HEK293T (cell line): ENCODE data around the gene MSH3.
A peak's percentile ranks its signal among the peaks of the same experiment; 100 is the strongest.

Experiments
- BHLHE40 ChIP-seq: fragments of 450-650 bp; IDR thresholded peaks from 2 replicates; pipeline ENCODE4 v1.6.1; 2016; ENCODE audit warnings: mild to moderate bottlenecking, moderate library complexity, borderline replicate concordance
- ELF4 ChIP-seq: fragments of 450-650 bp; IDR thresholded peaks from 2 replicates; pipeline ENCODE4 v1.6.1; 2017; ENCODE audit warnings: antibody characterized with exemption
- FOXA1 ChIP-seq: fragments of 450-650 bp; IDR thresholded peaks from 2 replicates; pipeline ENCODE4 v1.6.1; 2016; ENCODE audit warnings: mild to moderate bottlenecking
- FOXK2 ChIP-seq: fragments of 450-650 bp; IDR thresholded peaks from 2 replicates; pipeline ENCODE4 v1.6.1; 2016; ENCODE audit warnings: mild to moderate bottlenecking
- HDGF ChIP-seq: fragments of 450-650 bp; IDR thresholded peaks from 2 replicates; pipeline ENCODE4 v1.6.1; 2017; ENCODE audit warnings: antibody characterized with exemption, borderline replicate concordance
- LEF1 ChIP-seq: fragments of 450-650 bp; IDR thresholded peaks from 2 replicates; pipeline ENCODE4 v1.6.1; 2017; ENCODE audit warnings: mild to moderate bottlenecking, borderline replicate concordance
- NFRKB ChIP-seq: fragments of 450-650 bp; IDR thresholded peaks from 2 replicates; pipeline ENCODE4 v1.6.1; 2016; ENCODE audit warnings: mild to moderate bottlenecking, moderate library complexity
- PKNOX1 ChIP-seq: fragments of 450-650 bp; IDR thresholded peaks from 2 replicates; pipeline ENCODE4 v1.6.1; 2016
- SP1 ChIP-seq: fragments of 450-650 bp; IDR thresholded peaks from 2 replicates; pipeline ENCODE4 v1.6.1; 2017
- SUZ12 ChIP-seq: fragments of 450-650 bp; IDR thresholded peaks from 2 replicates; pipeline ENCODE4 v1.6.1; 2016; ENCODE audit warnings: mild to moderate bottlenecking
- TARDBP ChIP-seq: fragments of 450-650 bp; IDR thresholded peaks from 2 replicates; pipeline ENCODE4 v1.6.1; 2016
- ZNF384 ChIP-seq: fragments of 450-650 bp; IDR thresholded peaks from 2 replicates; pipeline ENCODE4 v1.6.1; 2016

- no peak for TF ChIP-seq HDGF
- no peak for TF ChIP-seq SUZ12
- TF ChIP-seq ELF4: no peak
- no peak for TF ChIP-seq FOXA1
- TF ChIP-seq NFRKB: no peak
- no peak for TF ChIP-seq LEF1
- no peak for TF ChIP-seq BHLHE40
- TF ChIP-seq FOXK2: no peak
- TF ChIP-seq SP1: no peak
- no peak for TF ChIP-seq TARDBP
- 0 out of 2 replicates have a peak, but pooled peaks have one; percentile 4 for TF ChIP-seq PKNOX1
- TF ChIP-seq ZNF384: no peak
These were observed 17.8 kb downstream of the MSH3 start for GRCh38 chr5:80672140-80672736.
